ENCODE data around the gene KDM2B. TPM values are rescaled to one million over a fixed set of nuclear protein-coding genes. Genes with fewer than 3 reads are reported as not detected.

Gene KDM2B
- total and polyA plus RNA-seq, 7 experiments from 2014 or later, result 12.6 to 91.7 (median 76.1) TPM

- H3K9me3 Mint-ChIP-seq, result peaks cover 0 to 1% (median 0%) of the 10 kb centered on the region in 11 donors
- H3K27me3 Mint-ChIP-seq, result peaks cover 0 to 3% (median 0%) of the 10 kb centered on the region in 5 donors
- H3K27me3 ChIP-seq (ENCODE audit: control insufficient read depth in 2 of 2, insufficient read depth in 2 of 2, low read length in 2 of 2), result no peaks in the 10 kb centered on the region
- peak; percentile 92 for ATAC-seq
- H3K36me3 ChIP-seq (ENCODE audit: control insufficient read depth in 2 of 3, insufficient read depth in 3 of 3, low read length in 3 of 3), result no peaks in the 10 kb centered on the region
- peak overlapping the region in 5 of 10 donors; percentile 32 to 90 (median 45) for H3K4me3 Mint-ChIP-seq
- peaks cover 18 to 36% (median 31%) of the 10 kb centered on the region in 7 donors for H3K4me1 Mint-ChIP-seq
- ChIA-PET CTCF (interaction anchor here (1.5 kb wide), 2 partner anchors 28 to 201 kb away, joined by 3 to 6 read pairs; no protein-coding TSS in a partner anchor), POLR2A (interaction anchor here (1.1 kb wide), 1 partner anchor 12 kb away, joined by 3 read pairs; no protein-coding TSS in a partner anchor)
- peak overlapping the region; percentile 44 for H3K4me3 ChIP-seq (ENCODE audit: low read length)
- peaks cover 0 to 6% (median 0%) of the 10 kb centered on the region in 5 donors for H3K36me3 Mint-ChIP-seq
- intact Hi-C loops (cut with micrococcal nuclease), result loop anchor here (1.0 to 10.0 kb wide), 8 partner anchors 67 to 932 kb away; partner anchors contain the start of genes PSMD9 (in 2 of the 2), RNF34 (in 2 of the 2), ANAPC5 (in 1 of the 2) and CFAP251 (in 1 of the 2)
- DNase-seq, result peak; percentile 79 to 93 (median 86)
- no peak overlapping the region for H3K27ac Mint-ChIP-seq
- H3K4me1 ChIP-seq (ENCODE audit: control insufficient read depth in 2 of 2, insufficient read depth in 2 of 2, low read length in 2 of 2), result peaks cover 7 to 17% of the 10 kb centered on the region in 2 donors
- no peaks in the 10 kb centered on the region for H3K9me3 ChIP-seq (ENCODE audit: control insufficient read depth in 2 of 3, low read length in 3 of 3)
- peak overlapping the region; percentile 73 for H3K27ac ChIP-seq (ENCODE audit: low read depth, low read length)
Observed at GRCh38 chr12:121466794-121467637, 113.8 kb downstream of the KDM2B start.

GRCh38 chr12:121465921-121466793, 114.7 kb downstream of the KDM2B start:
- Mint-ChIP-seq H3K9me3 (peaks cover 0 to 1% (median 0%) of the 10 kb centered on the region in 11 donors), H3K4me3 (peak overlapping the region; percentile 87 to 99 (median 94)), H3K27ac (peak overlapping the region; percentile 83 to 96 (median 93)), H3K4me1 (peaks cover 24 to 44% (median 36%) of the 10 kb centered on the region in 7 donors), H3K27me3 (peaks cover 0 to 3% (median 0%) of the 10 kb centered on the region in 5 donors), H3K36me3 (peaks cover 0 to 6% (median 0%) of the 10 kb centered on the region in 5 donors)
- H3K4me1 ChIP-seq (ENCODE audit: control insufficient read depth in 2 of 2, insufficient read depth in 2 of 2, low read length in 2 of 2), result peaks cover 7 to 17% of the 10 kb centered on the region in 2 donors
- no peak for ATAC-seq
- H3K9me3 ChIP-seq (ENCODE audit: control insufficient read depth in 2 of 3, low read length in 3 of 3), result no peaks in the 10 kb centered on the region
- POLR2A ChIA-PET, result interaction anchor here (0.6 to 1.2 kb wide), 2 partner anchors 8 to 112 kb away, joined by 3 read pairs; no protein-coding TSS in a partner anchor
- H3K36me3 ChIP-seq (ENCODE audit: control insufficient read depth in 2 of 3, insufficient read depth in 3 of 3, low read length in 3 of 3), result no peaks in the 10 kb centered on the region
- DNase-seq, result peak in 8 of 9 donors; percentile 25 to 61 (median 37)
- H3K27ac ChIP-seq (ENCODE audit: low read depth, low read length), result peak overlapping the region; percentile 70
- peak overlapping the region; percentile 80 for H3K4me3 ChIP-seq (ENCODE audit: low read length)
- no peaks in the 10 kb centered on the region for H3K27me3 ChIP-seq (ENCODE audit: control insufficient read depth in 2 of 2, insufficient read depth in 2 of 2, low read length in 2 of 2)
- intact Hi-C loops (cut with micrococcal nuclease), result loop anchor here in 1 of 2 donors (1.0 to 10.0 kb wide), 3 partner anchors 373 to 931 kb away; partner anchors contain the start of genes PSMD9 and RNF10
- CTCF ChIA-PET, result no interaction called here

GRCh38 chr12:121464331-121464730, 116.5 kb downstream of the KDM2B start:
- no peak overlapping the region for H3K27ac ChIP-seq (ENCODE audit: low read depth, low read length)
- POLR2A ChIA-PET, result interaction anchor here (0.6 to 1.0 kb wide), 2 partner anchors 64 to 135 kb away, joined by 3 to 8 read pairs; partner anchors contain the start of gene RNF34
- peaks cover 0 to 1% (median 0%) of the 10 kb centered on the region in 11 donors for H3K9me3 Mint-ChIP-seq
- H3K4me3 ChIP-seq (ENCODE audit: low read length), result no peak overlapping the region
- peaks cover 0 to 10% (median 0%) of the 10 kb centered on the region in 5 donors for H3K36me3 Mint-ChIP-seq
- intact Hi-C loops (cut with micrococcal nuclease), result loop anchor here in 1 of 2 donors (10.0 kb wide), 1 partner anchor 930 kb away; the partner anchor contains the start of gene RNF10
- H3K27me3 ChIP-seq (ENCODE audit: control insufficient read depth in 2 of 2, insufficient read depth in 2 of 2, low read length in 2 of 2), result no peaks in the 10 kb centered on the region
- CTCF ChIA-PET, result interaction anchor here (0.6 to 1.8 kb wide), 3 partner anchors 19 to 27 kb away, joined by 3 to 4 read pairs (median 3); no protein-coding TSS in a partner anchor
- peaks cover 7 to 17% of the 10 kb centered on the region in 2 donors for H3K4me1 ChIP-seq (ENCODE audit: control insufficient read depth in 2 of 2, insufficient read depth in 2 of 2, low read length in 2 of 2)
- peak overlapping the region in 8 of 10 donors; percentile 12 to 61 (median 32) for H3K4me3 Mint-ChIP-seq
- no peaks in the 10 kb centered on the region for H3K36me3 ChIP-seq (ENCODE audit: control insufficient read depth in 2 of 3, insufficient read depth in 3 of 3, low read length in 3 of 3)
- peaks cover 29 to 51% (median 47%) of the 10 kb centered on the region in 7 donors for H3K4me1 Mint-ChIP-seq
- H3K27me3 Mint-ChIP-seq, result no peaks in the 10 kb centered on the region
- ATAC-seq, result no peak
- no peaks in the 10 kb centered on the region for H3K9me3 ChIP-seq (ENCODE audit: control insufficient read depth in 2 of 3, low read length in 3 of 3)
- H3K27ac Mint-ChIP-seq, result no peak overlapping the region
- DNase-seq, result no peak

- intact Hi-C loops (cut with micrococcal nuclease), result loop anchor here in 1 of 2 donors (10.0 kb wide), 1 partner anchor 926 kb away; the partner anchor contains the start of gene RNF10
- ChIA-PET POLR2A (interaction anchor here (0.6 kb wide), 1 partner anchor 1180 kb away, joined by 3 read pairs; no protein-coding TSS in a partner anchor), CTCF (interaction anchor here (0.5 to 1.5 kb wide), 2 partner anchors 17 to 40 kb away, joined by 3 to 4 read pairs; no protein-coding TSS in a partner anchor)
- H3K4me3 ChIP-seq (ENCODE audit: low read length), result no peak overlapping the region
- no peaks in the 10 kb centered on the region for H3K27me3 ChIP-seq (ENCODE audit: control insufficient read depth in 2 of 2, insufficient read depth in 2 of 2, low read length in 2 of 2)
- H3K9me3 Mint-ChIP-seq, result no peaks in the 10 kb centered on the region
- no peak for DNase-seq
- H3K27ac ChIP-seq (ENCODE audit: low read depth, low read length), result no peak overlapping the region
- ATAC-seq, result peak; percentile 66
- H3K27ac Mint-ChIP-seq, result peak overlapping the region in 1 of 9 donors; percentile 55
- H3K27me3 Mint-ChIP-seq, result no peaks in the 10 kb centered on the region
- H3K4me1 Mint-ChIP-seq, result peaks cover 32 to 66% (median 57%) of the 10 kb centered on the region in 7 donors
- H3K4me3 Mint-ChIP-seq, result peak overlapping the region in 1 of 10 donors; percentile 8
- H3K4me1 ChIP-seq (ENCODE audit: control insufficient read depth in 2 of 2, insufficient read depth in 2 of 2, low read length in 2 of 2), result peaks cover 7 to 15% of the 10 kb centered on the region in 2 donors
- H3K36me3 Mint-ChIP-seq, result peaks cover 0 to 12% (median 4%) of the 10 kb centered on the region in 5 donors
- H3K36me3 ChIP-seq (ENCODE audit: control insufficient read depth in 2 of 3, insufficient read depth in 3 of 3, low read length in 3 of 3), result peaks cover 0 to 5% (median 0%) of the 10 kb centered on the region in 3 experiments
- H3K9me3 ChIP-seq (ENCODE audit: control insufficient read depth in 2 of 3, low read length in 3 of 3), result no peaks in the 10 kb centered on the region
Observed at GRCh38 chr12:121461048-121461447, 119.8 kb downstream of the KDM2B start.

- no peak for DNase-seq
- H3K27me3 Mint-ChIP-seq, result no peaks in the 10 kb centered on the region
- H3K27ac Mint-ChIP-seq, result peak overlapping the region in 1 of 9 donors; percentile 59
- Histone ChIP-seq H3K4me1 (ENCODE audit: control insufficient read depth in 2 of 2, insufficient read depth in 2 of 2, low read length in 2 of 2) (no peaks in the 10 kb centered on the region), H3K27me3 (ENCODE audit: control insufficient read depth in 2 of 2, insufficient read depth in 2 of 2, low read length in 2 of 2) (no peaks in the 10 kb centered on the region), H3K36me3 (ENCODE audit: control insufficient read depth in 2 of 3, insufficient read depth in 3 of 3, low read length in 3 of 3) (peaks cover 0 to 21% (median 0%) of the 10 kb centered on the region in 3 experiments), H3K4me3 (ENCODE audit: low read length) (no peak overlapping the region), H3K27ac (ENCODE audit: low read depth, low read length) (no peak overlapping the region), H3K9me3 (ENCODE audit: control insufficient read depth in 2 of 3, low read length in 3 of 3) (no peaks in the 10 kb centered on the region)
- ChIA-PET CTCF (interaction anchor here (0.6 kb wide), 1 partner anchor 225 kb away, joined by 4 read pairs; no protein-coding TSS in a partner anchor), POLR2A (no interaction called here)
- no peak for ATAC-seq
- H3K36me3 Mint-ChIP-seq, result peaks cover 0 to 17% (median 4%) of the 10 kb centered on the region in 5 donors
- H3K9me3 Mint-ChIP-seq, result no peaks in the 10 kb centered on the region
- peaks cover 37 to 56% (median 42%) of the 10 kb centered on the region in 7 donors for H3K4me1 Mint-ChIP-seq
- intact Hi-C loops (cut with micrococcal nuclease), result no loop called here
- no peak overlapping the region for H3K4me3 Mint-ChIP-seq
Observed at GRCh38 chr12:121456551-121456950, 124.3 kb downstream of the KDM2B start.

Data from naive thymus-derived CD4-positive, alpha-beta T cell (primary cell).